ENCODE measurements around the gene PLSCR2.

Gene PLSCR2

GRCh38 chr3:146496726-146497125, 27.4 kb upstream of the PLSCR2 start:
- no peak overlapping the region for H3K27ac ChIP-seq (ENCODE audit: low read depth, low read length)
- H3K4me2 ChIP-seq (ENCODE audit: low read depth, low read length, poor library complexity, severe bottlenecking) = no peak overlapping the region
- H3K9me2 ChIP-seq (replicated peaks; ENCODE audit: insufficient read depth, low read length) = no peaks in the 10 kb centered on the region
- H3K36me3 ChIP-seq (ENCODE audit: low read length) = no peaks in the 10 kb centered on the region
- H2AFZ ChIP-seq (ENCODE audit: low read depth, low read length, severe bottlenecking) = no peak overlapping the region
- no peaks in the 10 kb centered on the region for H3K9me3 ChIP-seq (ENCODE audit: insufficient read depth, low read length)
- H3F3A ChIP-seq (ENCODE audit: insufficient read depth) = no peaks in the 10 kb centered on the region
- TF ChIP-seq CTCF (IDR thresholded peaks at IDR 0.05; ENCODE audit: insufficient read depth, low read length, poor library complexity, severe bottlenecking) (no peak), EZH2phosphoT487 (conservative IDR thresholded peaks at IDR 0.05; ENCODE audit: low read length) (no peak)
- H3K27me3 ChIP-seq (ENCODE audit: low read length) = no peaks in the 10 kb centered on the region
- H3K79me2 ChIP-seq (ENCODE audit: insufficient read depth, low read length) = no peaks in the 10 kb centered on the region
- H3K4me3 ChIP-seq (ENCODE audit: insufficient read depth, low read length, poor library complexity, severe bottlenecking) = no peak overlapping the region
- H4K20me1 ChIP-seq (ENCODE audit: low read depth, low read length) = no peaks in the 10 kb centered on the region
- no peak overlapping the region for H3K9ac ChIP-seq (ENCODE audit: low read length)

DNA sequence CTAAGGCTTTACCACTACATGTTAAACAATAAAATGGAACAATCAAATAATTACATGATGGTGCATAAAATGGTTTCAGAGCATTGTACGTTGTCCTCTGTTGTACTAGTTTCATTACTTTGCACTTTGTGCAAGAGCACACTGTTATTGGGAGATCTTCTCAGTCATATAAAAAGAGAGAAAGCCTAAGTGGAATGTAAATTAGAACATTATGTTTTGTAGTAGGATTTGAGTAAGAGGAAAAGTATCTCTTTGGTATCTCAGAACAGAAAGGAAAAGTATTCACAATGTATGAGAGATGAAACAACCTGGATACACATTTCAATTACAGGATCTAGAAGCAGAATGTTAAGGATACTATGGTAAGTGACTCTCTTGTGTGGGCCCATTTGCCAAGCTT, 26.9 kb upstream of the PLSCR2 start:
- Histone ChIP-seq H3K4me3 (ENCODE audit: insufficient read depth, low read length, poor library complexity, severe bottlenecking) (no peak overlapping the region), H3K27ac (ENCODE audit: low read depth, low read length) (no peak overlapping the region), H3K9ac (ENCODE audit: low read length) (no peak overlapping the region), H3K4me2 (ENCODE audit: low read depth, low read length, poor library complexity, severe bottlenecking) (no peak overlapping the region), H3K36me3 (ENCODE audit: low read length) (no peaks in the 10 kb centered on the region), H3F3A (ENCODE audit: insufficient read depth) (no peaks in the 10 kb centered on the region), H3K79me2 (ENCODE audit: insufficient read depth, low read length) (no peaks in the 10 kb centered on the region), H3K27me3 (ENCODE audit: low read length) (no peaks in the 10 kb centered on the region), H3K9me3 (ENCODE audit: insufficient read depth, low read length) (no peaks in the 10 kb centered on the region), H2AFZ (ENCODE audit: low read depth, low read length, severe bottlenecking) (no peak overlapping the region), H4K20me1 (ENCODE audit: low read depth, low read length) (no peaks in the 10 kb centered on the region), H3K9me2 (replicated peaks; ENCODE audit: insufficient read depth, low read length) (no peaks in the 10 kb centered on the region)
- TF ChIP-seq CTCF (IDR thresholded peaks at IDR 0.05; ENCODE audit: insufficient read depth, low read length, poor library complexity, severe bottlenecking) = no peak
- TF ChIP-seq EZH2phosphoT487 (conservative IDR thresholded peaks at IDR 0.05; ENCODE audit: low read length) = no peak

DNA sequence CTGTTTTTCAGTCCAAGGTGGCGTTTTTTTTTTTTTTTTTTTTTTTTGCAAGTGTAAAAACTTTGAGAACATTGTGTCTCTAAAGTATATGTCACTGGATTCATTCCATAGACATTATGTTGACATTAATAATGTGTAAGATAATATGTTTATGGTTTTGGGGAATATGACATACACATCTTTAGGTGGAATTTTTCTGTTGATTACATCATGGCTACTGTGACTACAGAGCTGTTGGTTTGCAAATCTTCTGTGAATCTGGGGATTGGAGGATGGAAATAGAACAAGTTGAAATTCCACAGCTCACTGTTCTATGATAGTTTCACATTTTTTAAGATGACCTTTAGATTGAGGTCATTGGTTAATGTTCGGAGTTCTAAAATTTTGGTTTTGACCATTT, 24.4 kb upstream of the PLSCR2 start:
- no peak overlapping the region for H3K27ac ChIP-seq (ENCODE audit: low read depth, low read length)
- H3F3A ChIP-seq (ENCODE audit: insufficient read depth) = no peaks in the 10 kb centered on the region
- no peaks in the 10 kb centered on the region for H3K9me3 ChIP-seq (ENCODE audit: insufficient read depth, low read length)
- no peak for TF ChIP-seq EZH2phosphoT487 (conservative IDR thresholded peaks at IDR 0.05; ENCODE audit: low read length)
- no peak for TF ChIP-seq CTCF (IDR thresholded peaks at IDR 0.05; ENCODE audit: insufficient read depth, low read length, poor library complexity, severe bottlenecking)
- H3K79me2 ChIP-seq (ENCODE audit: insufficient read depth, low read length) = no peaks in the 10 kb centered on the region
- no peak overlapping the region for H3K9ac ChIP-seq (ENCODE audit: low read length)
- no peak overlapping the region for H2AFZ ChIP-seq (ENCODE audit: low read depth, low read length, severe bottlenecking)
- H4K20me1 ChIP-seq (ENCODE audit: low read depth, low read length) = no peaks in the 10 kb centered on the region
- no peaks in the 10 kb centered on the region for H3K36me3 ChIP-seq (ENCODE audit: low read length)
- no peak overlapping the region for H3K4me3 ChIP-seq (ENCODE audit: insufficient read depth, low read length, poor library complexity, severe bottlenecking)
- no peaks in the 10 kb centered on the region for H3K27me3 ChIP-seq (ENCODE audit: low read length)
- no peak overlapping the region for H3K4me2 ChIP-seq (ENCODE audit: low read depth, low read length, poor library complexity, severe bottlenecking)
- no peaks in the 10 kb centered on the region for H3K9me2 ChIP-seq (replicated peaks; ENCODE audit: insufficient read depth, low read length)

- TF ChIP-seq EZH2phosphoT487 (conservative IDR thresholded peaks at IDR 0.05; ENCODE audit: low read length) (no peak), CTCF (IDR thresholded peaks at IDR 0.05; ENCODE audit: insufficient read depth, low read length, poor library complexity, severe bottlenecking) (no peak)
- Histone ChIP-seq H2AFZ (ENCODE audit: low read depth, low read length, severe bottlenecking) (no peak overlapping the region), H3K9me2 (replicated peaks; ENCODE audit: insufficient read depth, low read length) (no peaks in the 10 kb centered on the region), H3K9ac (ENCODE audit: low read length) (no peak overlapping the region), H3K4me2 (ENCODE audit: low read depth, low read length, poor library complexity, severe bottlenecking) (no peak overlapping the region), H3K27me3 (ENCODE audit: low read length) (no peaks in the 10 kb centered on the region), H4K20me1 (ENCODE audit: low read depth, low read length) (no peaks in the 10 kb centered on the region), H3K4me3 (ENCODE audit: insufficient read depth, low read length, poor library complexity, severe bottlenecking) (no peak overlapping the region), H3K79me2 (ENCODE audit: insufficient read depth, low read length) (no peaks in the 10 kb centered on the region), H3K27ac (ENCODE audit: low read depth, low read length) (no peak overlapping the region), H3F3A (ENCODE audit: insufficient read depth) (no peaks in the 10 kb centered on the region), H3K9me3 (ENCODE audit: insufficient read depth, low read length) (no peaks in the 10 kb centered on the region), H3K36me3 (ENCODE audit: low read length) (no peaks in the 10 kb centered on the region)
Measured at GRCh38 chr3:146493221-146493620, 23.9 kb upstream of the PLSCR2 start.
